ENCODE data around the gene ZNF549.

Gene ZNF549

GRCh38 chr19:57570707-57571106, 43.6 kb downstream of the ZNF549 start:
- DNase-seq: no peak

- DNase-seq: no peak
These were observed 45.3 kb downstream of the ZNF549 start for GRCh38 chr19:57572415-57572947.

GRCh38 chr19:57576661-57577060, 49.5 kb downstream of the ZNF549 start:
- no peak for DNase-seq

- peak; percentile 99 for DNase-seq
These were observed 51.5 kb downstream of the ZNF549 start, which contains the start of gene ZNF416 for GRCh38 chr19:57578487-57579205. TSS of gene ZNF416 (minus strand) at chr19:57578911. CDS start at chr19:57578704, 207 bp downstream.

GRCh38 chr19:57583104-57583520, 56.0 kb downstream of the ZNF549 start:
- no peak for DNase-seq

GRCh38 chr19:57583521-57584416, 56.6 kb downstream of the ZNF549 start, which contains the start of gene ZIK1:
TSS of gene ZIK1 (plus strand) at chr19:57584145. CDS start at chr19:57584357, 212 bp downstream.
- DNase-seq: peak; percentile 98

GRCh38 chr19:57587529-57587928, 60.4 kb downstream of the ZNF549 start:
- DNase-seq: no peak

- DNase-seq: no peak
These were observed 72.2 kb downstream of the ZNF549 start for GRCh38 chr19:57599377-57599760.

- peak; percentile 93 for DNase-seq
These were observed 72.7 kb downstream of the ZNF549 start, which contains the start of gene ZNF530 for GRCh38 chr19:57599761-57600383. TSS of gene ZNF530 (plus strand) at chr19:57599885. CDS start at chr19:57604346, 4,461 bp downstream.

GRCh38 chr19:57606931-57607330, 79.8 kb downstream of the ZNF549 start:
- no peak for DNase-seq
